A549 (cell line): ENCODE results near the gene GMPS. TPM values are rescaled to one million over a fixed set of nuclear protein-coding genes. Genes with fewer than 3 reads are reported as not detected.

ENCODE experiments used
- ATAC-seq, 2 experiments: fragments of 200-7000 bp in 1 of 2; fragments of >200 bp in 1 of 2; cut with Nextera tagmentation in 1 of 2; cut with Tn5 transposase in 1 of 2; 3 replicates each; pipeline versions ENCODE4 v1.8.0 to v1.9.1; 2018 to 2020; ENCODE audit warnings: mild to moderate bottlenecking in 1 of 2, moderate library complexity in 1 of 2
- CTCF ChIA-PET: fragments of 300-600 bp; sonication (Branson Sonifier 250); formaldehyde crosslinking; extraction: SDS; loops from one replicate; lab custom pipeline; 2021; ENCODE audit warnings: antibody characterized with exemption, inconsistent platforms; lab: Yijun Ruan, JAX
- POLR2A ChIA-PET: fragments of 350-600 bp; formaldehyde crosslinking; extraction: SDS; loops from one replicate; lab custom pipeline; 2021; ENCODE audit warnings: antibody characterized with exemption, inconsistent platforms; lab: Yijun Ruan, JAX
- DNase-seq, 2 experiments: peaks; one replicate each; pipeline versions ENCODE4 v3.0.0 to v3.0.0-alpha.2; 2011 to 2016; ENCODE audit warnings: low read depth in 1 of 2, low spot score in 1 of 2
- FAIRE-seq: peaks from 2 replicates; lab custom pipeline; 2011; peaks lifted over from hg19 to GRCh38; lab: Jason Lieb, UNC
- H3K27ac ChIP-seq, 2 experiments: fragments of >200 bp; sonication (Bioruptor Twin); formaldehyde crosslinking; 3 replicates each; pipeline ENCODE4 v1.5.1; 2016 to 2017
- H3K4me1 ChIP-seq: fragments of >200 bp; sonication (Bioruptor Twin); formaldehyde crosslinking; 3 replicates; pipeline ENCODE4 v1.6.1; 2016
- H3K4me2 ChIP-seq: fragments of >200 bp; sonication (Bioruptor Twin); formaldehyde crosslinking; 3 replicates; pipeline ENCODE4 v1.6.1; 2016
- H3K4me3 ChIP-seq: fragments of >200 bp; sonication (Bioruptor Twin); formaldehyde crosslinking; 3 replicates; pipeline ENCODE4 v1.5.1; 2016
- H3K9me3 ChIP-seq: fragments of >200 bp; sonication (Bioruptor Twin); formaldehyde crosslinking; 3 replicates; pipeline ENCODE4 v1.6.1; 2016
- BHLHE40 ChIP-seq: IDR thresholded peaks from 2 replicates; pipeline ENCODE4 v1.6.1; 2012; ENCODE audit warnings: low read depth, low read length, inconsistent platforms
- CBX2 ChIP-seq: fragments of 200-600 bp; sonication (generic); IDR thresholded peaks from 2 replicates; pipeline ENCODE4 v1.6.1; 2016; ENCODE audit warnings: low read depth, mild to moderate bottlenecking, borderline replicate concordance
- CBX8 ChIP-seq: fragments of 200-600 bp; sonication (generic); IDR thresholded peaks from 2 replicates; pipeline ENCODE4 v1.6.1; 2016
- CHD4 ChIP-seq: fragments of 200-600 bp; sonication (generic); IDR thresholded peaks from 2 replicates; pipeline ENCODE4 v1.6.1; 2016; ENCODE audit warnings: antibody characterized with exemption, mild to moderate bottlenecking, borderline replicate concordance
- FOXS1 ChIP-seq: fragments of 250-450 bp; sonication (Bioruptor Pico); IDR thresholded peaks from 2 replicates; pipeline ENCODE4 v1.5.0; 2020; ENCODE audit warnings: mild to moderate bottlenecking, moderate library complexity
- HOXA7 ChIP-seq: fragments of 250-450 bp; sonication (Bioruptor Pico); IDR thresholded peaks from 2 replicates; pipeline ENCODE4 v1.5.0; 2020; ENCODE audit warnings: mild to moderate bottlenecking, moderate library complexity
- KDM1A ChIP-seq: fragments of 200-600 bp; sonication (generic); IDR thresholded peaks from 2 replicates; pipeline ENCODE4 v1.6.1; 2016; ENCODE audit warnings: low read depth, mild to moderate bottlenecking
- MAX ChIP-seq: IDR thresholded peaks from 2 replicates; pipeline ENCODE4 v1.6.1; 2012
- MYC ChIP-seq: IDR thresholded peaks from 2 replicates; pipeline ENCODE4 v1.6.1; 2012; ENCODE audit warnings: mild to moderate bottlenecking, inconsistent platforms, low read length, improper control_type of control experiment, borderline replicate concordance
- NR3C1 ChIP-seq: fragments of >200 bp; sonication (Bioruptor Twin); formaldehyde crosslinking; IDR thresholded peaks from 3 replicates; pipeline ENCODE4 v1.6.1; 2017
- PHF8 ChIP-seq: fragments of 200-600 bp; sonication (generic); IDR thresholded peaks from 2 replicates; pipeline ENCODE4 v1.6.1; 2016; ENCODE audit warnings: low read depth, mild to moderate bottlenecking, antibody characterized with exemption, moderate library complexity, borderline replicate concordance
- POLR2AphosphoS2 ChIP-seq: conservative IDR thresholded peaks from 2 replicates; pipeline ENCODE4 v1.6.1; 2012; ENCODE audit warnings: low read length, improper control_type of control experiment, inconsistent platforms
- SMC3 ChIP-seq: fragments of >200 bp; sonication (Bioruptor Twin); formaldehyde crosslinking; IDR thresholded peaks from 3 replicates; pipeline ENCODE4 v1.6.1; 2018; ENCODE audit warnings: inconsistent platforms
- ZSCAN20 ChIP-seq: fragments of 250-450 bp; sonication (Bioruptor Pico); IDR thresholded peaks from 2 replicates; pipeline ENCODE4 v1.8.0; 2022; ENCODE audit warnings: mild to moderate bottlenecking, moderate library complexity
- WGBS: methylation state at CpG from one replicate; pipeline ENCODE4 v1.1.6; 2017; ENCODE audit errors: missing lambda C conversion rate; 5-methylcytosine and 5-hydroxymethylcytosine counted together
- polyA plus RNA-seq, 4 experiments: library from polyadenylated mRNA; depleted of rRNA in 3 of 4; stranded (reverse); fragments of >200 nt; fragmentation: RNase III in 1 of 4; extraction: RNeasy Plus Mini Kit Qiagen cat#74134 plus additional on column Dnase treatment in 1 of 4; gene quantifications; 2 replicates in 3 of 4; 3 replicates in 1 of 4; pipeline ENCODE4 v1.2.3, GENCODE V29; 2011 to 2017
- TF ChIP-seq, protein P1 (sequence below): fragments of 200-600 bp; sonication (generic); IDR thresholded peaks from 2 replicates; pipeline ENCODE4 v1.6.1; 2016; ENCODE audit warnings: antibody characterized with exemption, mild to moderate bottlenecking, moderate library complexity
- TF ChIP-seq, protein P2 (sequence below): IDR thresholded peaks from 2 replicates; pipeline ENCODE4 v1.6.1; 2012
- TF ChIP-seq, protein P3 (sequence below): fragments of 450-650 bp; IDR thresholded peaks from 2 replicates; pipeline ENCODE4 v1.6.1; 2014; ENCODE audit warnings: antibody characterized with exemption

The GMPS gene
- polyA plus RNA-seq, 2 of the 4 experiments (the other 2 are of a cell fraction): 74.4 to 114 TPM

- TF ChIP-seq, protein P1, sequence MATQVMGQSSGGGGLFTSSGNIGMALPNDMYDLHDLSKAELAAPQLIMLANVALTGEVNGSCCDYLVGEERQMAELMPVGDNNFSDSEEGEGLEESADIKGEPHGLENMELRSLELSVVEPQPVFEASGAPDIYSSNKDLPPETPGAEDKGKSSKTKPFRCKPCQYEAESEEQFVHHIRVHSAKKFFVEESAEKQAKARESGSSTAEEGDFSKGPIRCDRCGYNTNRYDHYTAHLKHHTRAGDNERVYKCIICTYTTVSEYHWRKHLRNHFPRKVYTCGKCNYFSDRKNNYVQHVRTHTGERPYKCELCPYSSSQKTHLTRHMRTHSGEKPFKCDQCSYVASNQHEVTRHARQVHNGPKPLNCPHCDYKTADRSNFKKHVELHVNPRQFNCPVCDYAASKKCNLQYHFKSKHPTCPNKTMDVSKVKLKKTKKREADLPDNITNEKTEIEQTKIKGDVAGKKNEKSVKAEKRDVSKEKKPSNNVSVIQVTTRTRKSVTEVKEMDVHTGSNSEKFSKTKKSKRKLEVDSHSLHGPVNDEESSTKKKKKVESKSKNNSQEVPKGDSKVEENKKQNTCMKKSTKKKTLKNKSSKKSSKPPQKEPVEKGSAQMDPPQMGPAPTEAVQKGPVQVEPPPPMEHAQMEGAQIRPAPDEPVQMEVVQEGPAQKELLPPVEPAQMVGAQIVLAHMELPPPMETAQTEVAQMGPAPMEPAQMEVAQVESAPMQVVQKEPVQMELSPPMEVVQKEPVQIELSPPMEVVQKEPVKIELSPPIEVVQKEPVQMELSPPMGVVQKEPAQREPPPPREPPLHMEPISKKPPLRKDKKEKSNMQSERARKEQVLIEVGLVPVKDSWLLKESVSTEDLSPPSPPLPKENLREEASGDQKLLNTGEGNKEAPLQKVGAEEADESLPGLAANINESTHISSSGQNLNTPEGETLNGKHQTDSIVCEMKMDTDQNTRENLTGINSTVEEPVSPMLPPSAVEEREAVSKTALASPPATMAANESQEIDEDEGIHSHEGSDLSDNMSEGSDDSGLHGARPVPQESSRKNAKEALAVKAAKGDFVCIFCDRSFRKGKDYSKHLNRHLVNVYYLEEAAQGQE: no peak
- no peak for TF ChIP-seq HOXA7 (CRISPR knock-in tag)
- no peak for TF ChIP-seq KDM1A
- no peak for TF ChIP-seq BHLHE40
- TF ChIP-seq, all 56 proteins: peak for 0
These were observed 86.3 kb downstream of the GMPS start (continued) for GRCh38 chr3:155956508-155957411.

DNA sequence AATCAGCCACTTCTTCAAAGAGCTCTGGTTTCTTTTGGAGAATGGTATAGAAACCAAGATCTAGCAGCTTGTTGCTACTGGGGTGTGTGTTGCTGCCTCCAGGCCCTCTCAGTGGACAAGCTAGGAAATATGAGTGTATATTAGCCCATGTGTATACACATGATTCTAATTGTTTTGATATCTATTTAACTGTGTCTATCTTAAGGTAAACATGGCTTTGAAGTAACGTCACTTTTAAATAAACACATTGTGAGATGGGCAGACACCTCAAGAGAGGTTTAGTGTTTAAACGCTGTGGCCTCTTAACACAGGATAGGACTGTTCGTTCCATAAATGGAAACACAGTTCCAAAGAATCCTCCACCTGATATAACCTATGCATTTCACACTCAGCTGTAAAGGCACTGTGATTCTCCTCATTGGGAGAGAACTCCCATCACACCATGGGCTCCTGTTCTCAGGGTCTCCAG is 87.0 kb downstream of the GMPS start:
- peak in 1 of 2 experiments; percentile 23; a peak in 1 of 6 replicates for ATAC-seq
- no peak for TF ChIP-seq FOXS1
- TF ChIP-seq MYC: no peak
- TF ChIP-seq MAX: no peak
- no peak for TF ChIP-seq CHD4
- TF ChIP-seq SMC3: no peak
- TF ChIP-seq CBX8: no peak
- TF ChIP-seq, protein P2, sequence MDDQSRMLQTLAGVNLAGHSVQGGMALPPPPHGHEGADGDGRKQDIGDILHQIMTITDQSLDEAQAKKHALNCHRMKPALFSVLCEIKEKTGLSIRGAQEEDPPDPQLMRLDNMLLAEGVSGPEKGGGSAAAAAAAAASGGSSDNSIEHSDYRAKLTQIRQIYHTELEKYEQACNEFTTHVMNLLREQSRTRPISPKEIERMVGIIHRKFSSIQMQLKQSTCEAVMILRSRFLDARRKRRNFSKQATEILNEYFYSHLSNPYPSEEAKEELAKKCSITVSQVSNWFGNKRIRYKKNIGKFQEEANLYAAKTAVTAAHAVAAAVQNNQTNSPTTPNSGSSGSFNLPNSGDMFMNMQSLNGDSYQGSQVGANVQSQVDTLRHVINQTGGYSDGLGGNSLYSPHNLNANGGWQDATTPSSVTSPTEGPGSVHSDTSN: no peak
- no peak for TF ChIP-seq CBX2
- no peak for TF ChIP-seq ZSCAN20
- TF ChIP-seq, protein P3, sequence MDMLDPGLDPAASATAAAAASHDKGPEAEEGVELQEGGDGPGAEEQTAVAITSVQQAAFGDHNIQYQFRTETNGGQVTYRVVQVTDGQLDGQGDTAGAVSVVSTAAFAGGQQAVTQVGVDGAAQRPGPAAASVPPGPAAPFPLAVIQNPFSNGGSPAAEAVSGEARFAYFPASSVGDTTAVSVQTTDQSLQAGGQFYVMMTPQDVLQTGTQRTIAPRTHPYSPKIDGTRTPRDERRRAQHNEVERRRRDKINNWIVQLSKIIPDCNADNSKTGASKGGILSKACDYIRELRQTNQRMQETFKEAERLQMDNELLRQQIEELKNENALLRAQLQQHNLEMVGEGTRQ: no peak
- TF ChIP-seq PHF8: no peak
- H3K27ac ChIP-seq: no peak overlapping the region
- no peaks in the 10 kb centered on the region for H3K9me3 ChIP-seq
- no peak for DNase-seq
- no peak overlapping the region for H3K4me2 ChIP-seq
- WGBS: 83% methylated on average over 3 of the region's 3 CpGs
- H3K4me1 ChIP-seq: no peaks in the 10 kb centered on the region
- POLR2A ChIA-PET: no interaction called here
- FAIRE-seq: no peak
- CTCF ChIA-PET: no interaction called here
- no peak overlapping the region for H3K4me3 ChIP-seq

DNA sequence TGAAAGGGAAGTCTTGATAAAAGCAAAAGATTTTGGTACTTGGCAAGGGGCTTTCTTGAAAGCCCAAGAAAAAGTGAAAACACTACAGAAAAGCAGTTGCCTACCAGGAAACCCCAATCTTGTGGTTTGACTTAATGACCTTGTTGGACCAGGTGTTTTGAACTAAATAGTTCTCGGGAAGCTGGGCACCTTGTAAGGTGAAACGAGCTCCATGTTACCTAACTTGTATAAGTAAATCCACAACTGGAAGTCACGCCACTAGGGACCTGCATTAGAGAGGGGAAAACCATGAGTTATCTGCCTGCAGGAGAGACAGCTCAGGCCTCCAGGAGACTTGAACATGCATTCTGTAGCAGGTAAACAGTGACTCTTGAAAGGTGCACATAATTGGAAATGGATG is 88.2 kb downstream of the GMPS start:
- Histone ChIP-seq H3K27ac (no peak overlapping the region), H3K4me3 (no peak overlapping the region), H3K9me3 (no peaks in the 10 kb centered on the region), H3K4me2 (no peak overlapping the region), H3K4me1 (no peaks in the 10 kb centered on the region)
- ChIA-PET CTCF (no interaction called here), POLR2A (no interaction called here)
- FAIRE-seq: no peak
- WGBS: 92% methylated on average over 3 of the region's 3 CpGs
- no peak for DNase-seq
- no peak for TF ChIP-seq MYC
- TF ChIP-seq SMC3: no peak
- TF ChIP-seq POLR2AphosphoS2: no peak
- TF ChIP-seq NR3C1: no peak
- no peak for ATAC-seq
